H9 (cell line): Measurements from ENCODE around the gene SGF29. TPM values are rescaled to one million over a fixed set of nuclear protein-coding genes. Genes with fewer than 3 reads are reported as not detected.

Experiments used
- DNase-seq: peaks from one replicate; pipeline ENCODE4 v3.0.0-alpha.2; 2017
- H2AFZ ChIP-seq: one replicate; pipeline ENCODE4 v1.6.1; 2013; ENCODE audit warnings: mild to moderate bottlenecking, low read length, control low read depth, moderate library complexity
- H2AK5ac ChIP-seq: 2 replicates; pipeline ENCODE4 v1.6.1; 2013; ENCODE audit warnings: low read length, control low read depth, mixed read lengths; ENCODE audit not compliant: insufficient read length
- H2BK120ac ChIP-seq: one replicate; pipeline ENCODE4 v1.6.1; 2013; ENCODE audit warnings: low read depth, mild to moderate bottlenecking, low read length, control low read depth, inconsistent platforms; ENCODE audit not compliant: poor library complexity, severe bottlenecking
- H2BK12ac ChIP-seq: 2 replicates; pipeline ENCODE4 v1.6.1; 2013; ENCODE audit warnings: low read length, control low read depth, mixed read lengths, low read depth; ENCODE audit not compliant: insufficient read length
- H2BK15ac ChIP-seq: 2 replicates; pipeline ENCODE4 v1.6.1; 2013; ENCODE audit warnings: low read depth, low read length, control low read depth
- H2BK20ac ChIP-seq: one replicate; pipeline ENCODE4 v1.6.1; 2013; ENCODE audit warnings: low read depth, mild to moderate bottlenecking, low read length, control low read depth, inconsistent platforms; ENCODE audit not compliant: poor library complexity, severe bottlenecking
- H2BK5ac ChIP-seq: 2 replicates; pipeline ENCODE4 v1.6.1; 2013; ENCODE audit warnings: low read length, control low read depth, mixed read lengths; ENCODE audit not compliant: insufficient read length
- H3K14ac ChIP-seq: 2 replicates; pipeline ENCODE4 v1.6.1; 2013; ENCODE audit warnings: low read length, control low read depth; ENCODE audit not compliant: insufficient read depth
- H3K18ac ChIP-seq: 2 replicates; pipeline ENCODE4 v1.6.1; 2013; ENCODE audit warnings: low read depth, mild to moderate bottlenecking, mixed read lengths, low read length, control low read depth; ENCODE audit not compliant: insufficient read length
- H3K23ac ChIP-seq: 2 replicates; pipeline ENCODE4 v1.6.1; 2013; ENCODE audit warnings: low read length, control low read depth, mixed read lengths, low read depth; ENCODE audit not compliant: insufficient read length
- H3K23me2 ChIP-seq: 2 replicates; pipeline ENCODE4 v1.6.1; 2013; ENCODE audit warnings: low read depth, mild to moderate bottlenecking, mixed read lengths, low read length, control low read depth; ENCODE audit not compliant: insufficient read length, poor library complexity, severe bottlenecking
- H3K27ac ChIP-seq: 2 replicates; pipeline ENCODE4 v1.5.1; 2013; ENCODE audit warnings: low read length, control low read depth, mixed read lengths, low read depth; ENCODE audit not compliant: insufficient read length
- H3K27me3 ChIP-seq: 2 replicates; pipeline ENCODE4 v1.6.1; 2013; ENCODE audit warnings: low read length, control low read depth, inconsistent platforms; ENCODE audit not compliant: insufficient read depth
- H3K4ac ChIP-seq: 2 replicates; pipeline ENCODE4 v1.6.1; 2013; ENCODE audit warnings: low read depth, mild to moderate bottlenecking, control low read depth, inconsistent platforms, low read length, moderate library complexity
- H3K4me1 ChIP-seq: 2 replicates; pipeline ENCODE4 v1.6.1; 2013; ENCODE audit warnings: low read length, control low read depth, inconsistent platforms; ENCODE audit not compliant: insufficient read depth
- H3K4me2 ChIP-seq: 2 replicates; pipeline ENCODE4 v1.6.1; 2013; ENCODE audit warnings: low read length, control low read depth, mixed read lengths; ENCODE audit not compliant: insufficient read length, insufficient read depth
- H3K56ac ChIP-seq: 2 replicates; pipeline ENCODE4 v1.6.1; 2013; ENCODE audit warnings: low read depth, mild to moderate bottlenecking, mixed read lengths, low read length, control low read depth; ENCODE audit not compliant: insufficient read length
- H3K79me1 ChIP-seq: 2 replicates; pipeline ENCODE4 v1.6.1; 2013; ENCODE audit warnings: low read depth, mild to moderate bottlenecking, moderate library complexity, low read length, control low read depth, inconsistent platforms; ENCODE audit not compliant: insufficient read depth, poor library complexity, severe bottlenecking
- H3K79me2 ChIP-seq: 2 replicates; pipeline ENCODE4 v1.6.1; 2013; ENCODE audit warnings: low read length, control low read depth, inconsistent platforms; ENCODE audit not compliant: insufficient read depth
- H3K9ac ChIP-seq: 2 replicates; pipeline ENCODE4 v1.6.1; 2013; ENCODE audit warnings: low read length, control low read depth, mixed read lengths; ENCODE audit not compliant: insufficient read length; ENCODE audit errors: extremely low read depth
- H3K9me3 ChIP-seq: one replicate; pipeline ENCODE4 v1.6.1; 2013; ENCODE audit warnings: low read depth, low read length, inconsistent platforms; ENCODE audit not compliant: control insufficient read depth
- H3T11ph ChIP-seq: one replicate; pipeline ENCODE4 v1.6.1; 2013; ENCODE audit warnings: mild to moderate bottlenecking, low read length, control low read depth, inconsistent platforms
- H4K20me1 ChIP-seq: one replicate; pipeline ENCODE4 v1.6.1; 2013; ENCODE audit not compliant: control insufficient read depth, insufficient read length, insufficient read depth
- H4K5ac ChIP-seq: 2 replicates; pipeline ENCODE4 v1.6.1; 2013; ENCODE audit warnings: low read depth, mild to moderate bottlenecking, mixed read lengths, low read length, control low read depth; ENCODE audit not compliant: insufficient read length
- H4K8ac ChIP-seq: replicated peaks from 2 replicates; pipeline ENCODE4 v1.6.1; 2013; ENCODE audit warnings: low read length, control low read depth, mixed read lengths, low read depth; ENCODE audit not compliant: insufficient read length
- H4K91ac ChIP-seq: 2 replicates; pipeline ENCODE4 v1.6.1; 2013; ENCODE audit warnings: low read depth, mild to moderate bottlenecking, moderate library complexity, mixed read lengths, low read length, control low read depth; ENCODE audit not compliant: insufficient read length
- H3K27ac Mint-ChIP-seq, 3 experiments: 2 replicates in 2 of 3; 3 replicates in 1 of 3; pipeline ENCODE4 v1.8.0; 2020 to 2021; ENCODE audit warnings: mixed read lengths in 3 of 3, mild to moderate bottlenecking in 1 of 3, moderate library complexity in 1 of 3
- H3K27me3 Mint-ChIP-seq: 2 replicates; pipeline ENCODE4 v1.8.0; 2021; ENCODE audit warnings: low read depth, mild to moderate bottlenecking, moderate library complexity, mixed read lengths
- H3K36me3 Mint-ChIP-seq, 3 experiments: 2 replicates in 2 of 3; 3 replicates in 1 of 3; pipeline ENCODE4 v1.8.0; 2020 to 2021; ENCODE audit warnings: low read depth in 3 of 3, mixed read lengths in 3 of 3; ENCODE audit not compliant: insufficient read depth in 1 of 3
- H3K4me1 Mint-ChIP-seq, 2 experiments: 2 replicates each; pipeline ENCODE4 v1.8.0; 2020; ENCODE audit warnings: mixed read lengths in 2 of 2
- H3K4me3 Mint-ChIP-seq, 2 experiments: 2 replicates in 1 of 2; 3 replicates in 1 of 2; pipeline ENCODE4 v1.8.0; 2020 to 2021; ENCODE audit warnings: mild to moderate bottlenecking in 2 of 2, mixed read lengths in 2 of 2, moderate library complexity in 1 of 2
- H3K9me3 Mint-ChIP-seq, 2 experiments: 2 replicates in 1 of 2; 3 replicates in 1 of 2; pipeline ENCODE4 v1.8.0; 2020; ENCODE audit warnings: mild to moderate bottlenecking in 2 of 2, mixed read lengths in 2 of 2, moderate library complexity in 1 of 2
- CTCF ChIP-seq: fragments of 200-600 bp; sonication (generic); conservative IDR thresholded peaks from 3 replicates; pipeline ENCODE4 v1.8.0; 2021; ENCODE audit warnings: antibody characterized with exemption, mild to moderate bottlenecking
- WGBS: extraction: QIAGEN DNeasy Blood & Tissue Kit; methylation state at CpG from one replicate; pipeline ENCODE4 v1.1.7; 2013; ENCODE audit warnings: missing lambda C conversion rate, low lambda C conversion rate, mixed read lengths; ENCODE audit not compliant: insufficient read length; ENCODE audit errors: extremely low coverage; 5-methylcytosine and 5-hydroxymethylcytosine counted together
- total RNA-seq: library from RNA; stranded (reverse); gene quantifications from 2 replicates; pipeline ENCODE4 v1.2.1, GENCODE V29; 2021

Gene SGF29
- total RNA-seq, 1 experiment from 2014 or later, result 24.8 TPM

- WGBS, result no CpG with 5 or more reads among the region's 15 CpGs
- H3K9me3 Mint-ChIP-seq, result no peaks in the 10 kb centered on the region
- Histone ChIP-seq H3K9ac (no peak overlapping the region), H3K9me3 (no peaks in the 10 kb centered on the region), H3K56ac (no peak overlapping the region), H3K79me2 (no peaks in the 10 kb centered on the region), H3K27me3 (no peaks in the 10 kb centered on the region), H3K79me1 (no peaks in the 10 kb centered on the region), H3T11ph (no peak overlapping the region), H4K5ac (no peak overlapping the region), H4K8ac (no peak overlapping the region), H3K4me2 (peak overlapping the region; percentile 58), H2AK5ac (no peak overlapping the region), H3K23ac (no peak overlapping the region), H2AFZ (no peak overlapping the region), H3K14ac (no peak overlapping the region), H2BK15ac (no peak overlapping the region), H3K18ac (no peak overlapping the region), H4K20me1 (no peaks in the 10 kb centered on the region), H3K27ac (no peak overlapping the region), H4K91ac (no peak overlapping the region), H2BK5ac (no peak overlapping the region), H2BK20ac (no peak overlapping the region), H2BK120ac (no peak overlapping the region), H2BK12ac (no peak overlapping the region), H3K4me1 (no peaks in the 10 kb centered on the region), H3K4ac (no peak overlapping the region), H3K23me2 (no peaks in the 10 kb centered on the region)
- no peak for TF ChIP-seq CTCF
- peaks cover 10 to 22% (median 16%) of the 10 kb centered on the region in 3 experiments for H3K36me3 Mint-ChIP-seq
- no peaks in the 10 kb centered on the region for H3K27me3 Mint-ChIP-seq
- no peak overlapping the region for H3K27ac Mint-ChIP-seq
- DNase-seq, result no peak
- peak overlapping the region; percentile 77 to 81 for H3K4me3 Mint-ChIP-seq
- H3K4me1 Mint-ChIP-seq, result peaks cover 5 to 7% of the 10 kb centered on the region in 2 experiments
These were observed 1.1 kb downstream of the SGF29 start for GRCh38 chr16:28554634-28555423.
